Astrocyte (in vitro differentiated cells and primary cell): ENCODE data around the gene BDNF. TPM values are rescaled to one million over a fixed set of nuclear protein-coding genes. Genes with fewer than 3 reads are reported as not detected.

Experiments
- DNase-seq: peaks from one replicate; pipeline ENCODE4 v3.0.0-alpha.2; 2010; ENCODE audit warnings: low read depth
- FAIRE-seq: peaks from 2 replicates; lab custom pipeline; 2011; peaks lifted over from hg19 to GRCh38; lab: Jason Lieb, UNC
- H2AFZ ChIP-seq: 2 replicates; pipeline ENCODE4 v1.6.0; 2012; ENCODE audit warnings: low read depth, low read length, inconsistent platforms
- H3K27ac ChIP-seq: 2 replicates; pipeline ENCODE4 v1.5.1; 2011; ENCODE audit warnings: low read depth, low read length, inconsistent platforms
- H3K27me3 ChIP-seq: 2 replicates; pipeline ENCODE4 v1.6.0; 2011; ENCODE audit warnings: low read length, inconsistent platforms; ENCODE audit not compliant: insufficient read depth
- H3K36me3 ChIP-seq: 2 replicates; pipeline ENCODE4 v1.5.1; 2011; ENCODE audit warnings: low read length, inconsistent platforms; ENCODE audit not compliant: insufficient read depth
- H3K4me1 ChIP-seq: 2 replicates; pipeline ENCODE4 v1.5.1; 2011; ENCODE audit warnings: low read length, inconsistent platforms; ENCODE audit not compliant: insufficient read depth
- H3K4me2 ChIP-seq: 2 replicates; pipeline ENCODE4 v1.6.0; 2012; ENCODE audit warnings: low read length, inconsistent platforms
- H3K4me3 ChIP-seq: 2 replicates; pipeline ENCODE4 v1.5.1; 2011; ENCODE audit warnings: low read depth, mild to moderate bottlenecking, low read length, inconsistent platforms; ENCODE audit not compliant: insufficient read depth
- H3K79me2 ChIP-seq: 2 replicates; pipeline ENCODE4 v1.6.0; 2012; ENCODE audit warnings: mild to moderate bottlenecking, low read length, inconsistent platforms; ENCODE audit not compliant: insufficient read depth
- H3K9ac ChIP-seq: 2 replicates; pipeline ENCODE4 v1.6.0; 2012; ENCODE audit warnings: mild to moderate bottlenecking, low read length, inconsistent platforms
- H3K9me3 ChIP-seq: 2 replicates; pipeline ENCODE4 v1.5.1; 2012; ENCODE audit warnings: low read depth, mild to moderate bottlenecking, low read length, inconsistent platforms; ENCODE audit not compliant: insufficient read depth
- H4K20me1 ChIP-seq: 2 replicates; pipeline ENCODE4 v1.6.0; 2012; ENCODE audit warnings: low read length, inconsistent platforms; ENCODE audit not compliant: insufficient read depth
- H3K27ac Mint-ChIP-seq: one replicate; pipeline ENCODE4 v1.8.0; 2021; ENCODE audit warnings: mild to moderate bottlenecking, mixed read lengths; ENCODE audit not compliant: unreplicated experiment
- H3K27me3 Mint-ChIP-seq: one replicate; pipeline ENCODE4 v1.8.0; 2021; ENCODE audit warnings: low read depth, mixed read lengths; ENCODE audit not compliant: unreplicated experiment
- H3K36me3 Mint-ChIP-seq: one replicate; pipeline ENCODE4 v1.8.0; 2021; ENCODE audit warnings: low read depth, mixed read lengths; ENCODE audit not compliant: unreplicated experiment
- H3K4me1 Mint-ChIP-seq: one replicate; pipeline ENCODE4 v1.8.0; 2021; ENCODE audit warnings: low read depth, mixed read lengths; ENCODE audit not compliant: unreplicated experiment
- H3K4me3 Mint-ChIP-seq: one replicate; pipeline ENCODE4 v1.8.0; 2021; ENCODE audit warnings: mild to moderate bottlenecking, moderate library complexity, mixed read lengths; ENCODE audit not compliant: unreplicated experiment
- H3K9me3 Mint-ChIP-seq: one replicate; pipeline ENCODE4 v1.8.0; 2021; ENCODE audit warnings: mild to moderate bottlenecking, mixed read lengths; ENCODE audit not compliant: unreplicated experiment
- EZH2 ChIP-seq: IDR thresholded peaks from 2 replicates; pipeline ENCODE4 v1.6.1; 2012; ENCODE audit warnings: mild to moderate bottlenecking, low read length, inconsistent platforms; ENCODE audit not compliant: insufficient read depth
- total RNA-seq: library from RNA; stranded (reverse); gene quantifications from 2 replicates; pipeline ENCODE4 v1.2.1, GENCODE V29; 2021
- TF ChIP-seq, protein P1 (sequence below): IDR thresholded peaks from 2 replicates; pipeline ENCODE4 v1.5.1; 2011; ENCODE audit warnings: low read depth, mild to moderate bottlenecking, inconsistent platforms, low read length, moderate library complexity; ENCODE audit not compliant: insufficient read depth

The BDNF gene
- total RNA-seq, 1 donor from 2014 or later: 27.2 TPM

DNA sequence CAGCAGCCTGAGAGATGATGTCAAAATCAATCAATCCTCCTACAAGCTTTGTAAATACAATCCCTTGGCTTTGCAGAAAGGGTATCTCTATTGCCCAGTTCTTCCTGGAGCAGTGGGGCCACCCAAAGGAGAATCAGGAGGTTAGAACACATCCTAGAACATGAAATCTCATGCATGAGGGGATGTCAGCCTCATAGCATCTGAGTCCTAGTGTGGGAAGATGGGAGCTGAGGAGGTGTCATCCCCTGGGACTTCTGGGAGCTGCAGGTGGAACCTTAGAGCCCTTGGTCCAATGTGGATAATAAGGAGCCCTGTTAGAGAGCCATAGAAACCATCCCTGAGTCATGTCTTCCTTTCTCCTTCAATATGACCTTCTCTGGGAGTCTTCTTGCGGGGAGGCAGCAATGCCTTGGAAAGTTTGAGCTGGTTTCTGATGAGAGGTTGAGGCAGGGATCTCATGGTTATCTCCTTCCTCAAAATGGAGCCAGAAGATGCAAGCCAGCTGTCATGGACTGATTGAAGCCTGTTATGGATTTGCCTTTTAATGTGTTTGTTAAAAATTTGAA, 74.8 kb downstream of the BDNF start:
- H3K27ac ChIP-seq: no peak overlapping the region
- peaks cover 4% of the 10 kb centered on the region for H3K9me3 ChIP-seq
- Mint-ChIP-seq H3K9me3 (peaks cover 3% of the 10 kb centered on the region), H3K36me3 (no peaks in the 10 kb centered on the region), H3K4me1 (no peaks in the 10 kb centered on the region), H3K27ac (no peak overlapping the region), H3K27me3 (no peaks in the 10 kb centered on the region), H3K4me3 (no peak overlapping the region)
- no peaks in the 10 kb centered on the region for H4K20me1 ChIP-seq
- no peak for DNase-seq
- no peak overlapping the region for H3K9ac ChIP-seq
- H3K4me1 ChIP-seq: no peaks in the 10 kb centered on the region
- no peak overlapping the region for H3K4me3 ChIP-seq
- no peaks in the 10 kb centered on the region for H3K36me3 ChIP-seq
- peaks cover 3% of the 10 kb centered on the region for H3K27me3 ChIP-seq
- TF ChIP-seq, protein P1, sequence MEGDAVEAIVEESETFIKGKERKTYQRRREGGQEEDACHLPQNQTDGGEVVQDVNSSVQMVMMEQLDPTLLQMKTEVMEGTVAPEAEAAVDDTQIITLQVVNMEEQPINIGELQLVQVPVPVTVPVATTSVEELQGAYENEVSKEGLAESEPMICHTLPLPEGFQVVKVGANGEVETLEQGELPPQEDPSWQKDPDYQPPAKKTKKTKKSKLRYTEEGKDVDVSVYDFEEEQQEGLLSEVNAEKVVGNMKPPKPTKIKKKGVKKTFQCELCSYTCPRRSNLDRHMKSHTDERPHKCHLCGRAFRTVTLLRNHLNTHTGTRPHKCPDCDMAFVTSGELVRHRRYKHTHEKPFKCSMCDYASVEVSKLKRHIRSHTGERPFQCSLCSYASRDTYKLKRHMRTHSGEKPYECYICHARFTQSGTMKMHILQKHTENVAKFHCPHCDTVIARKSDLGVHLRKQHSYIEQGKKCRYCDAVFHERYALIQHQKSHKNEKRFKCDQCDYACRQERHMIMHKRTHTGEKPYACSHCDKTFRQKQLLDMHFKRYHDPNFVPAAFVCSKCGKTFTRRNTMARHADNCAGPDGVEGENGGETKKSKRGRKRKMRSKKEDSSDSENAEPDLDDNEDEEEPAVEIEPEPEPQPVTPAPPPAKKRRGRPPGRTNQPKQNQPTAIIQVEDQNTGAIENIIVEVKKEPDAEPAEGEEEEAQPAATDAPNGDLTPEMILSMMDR: no peak
- TF ChIP-seq EZH2: no peak
- H3K79me2 ChIP-seq: no peaks in the 10 kb centered on the region
- H2AFZ ChIP-seq: no peak overlapping the region
- no peak overlapping the region for H3K4me2 ChIP-seq
- FAIRE-seq: no peak

DNA sequence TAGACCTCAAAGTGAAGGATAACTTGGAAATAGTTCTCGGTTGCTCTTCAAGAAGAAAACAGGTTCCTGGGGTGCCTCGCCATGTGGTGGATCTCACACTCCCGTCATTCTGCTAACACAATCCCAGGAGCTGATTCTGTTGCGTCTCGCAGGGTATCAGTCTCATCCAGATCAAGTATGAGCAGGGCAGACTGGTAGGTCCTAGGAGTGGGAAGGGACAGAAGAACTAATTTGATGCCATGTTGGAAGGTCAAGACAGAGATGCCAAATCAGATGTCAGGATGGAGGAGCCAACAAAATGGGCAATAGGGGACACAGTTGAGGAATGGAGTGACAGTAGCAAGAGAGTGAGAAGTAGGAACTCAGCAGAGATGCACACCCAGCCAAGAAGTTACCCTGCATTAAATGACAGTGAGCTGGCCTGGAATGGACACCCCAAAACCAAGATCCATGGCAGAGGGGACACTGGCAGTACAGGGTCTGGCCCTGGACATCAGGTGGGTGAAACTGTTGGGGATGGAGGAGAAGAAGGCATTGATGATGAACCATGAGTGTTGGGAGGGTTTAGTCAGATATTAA, 76.2 kb downstream of the BDNF start:
- Mint-ChIP-seq H3K4me1 (peaks cover 11% of the 10 kb centered on the region), H3K27me3 (no peaks in the 10 kb centered on the region), H3K4me3 (no peak overlapping the region), H3K27ac (no peak overlapping the region), H3K36me3 (no peaks in the 10 kb centered on the region), H3K9me3 (peaks cover 2% of the 10 kb centered on the region)
- Histone ChIP-seq H2AFZ (no peak overlapping the region), H3K36me3 (no peaks in the 10 kb centered on the region), H3K9ac (no peak overlapping the region), H4K20me1 (no peaks in the 10 kb centered on the region), H3K4me3 (no peak overlapping the region), H3K79me2 (no peaks in the 10 kb centered on the region), H3K27me3 (peaks cover 3% of the 10 kb centered on the region), H3K27ac (no peak overlapping the region), H3K4me2 (no peak overlapping the region), H3K4me1 (no peaks in the 10 kb centered on the region), H3K9me3 (peaks cover 4% of the 10 kb centered on the region)
- DNase-seq (no peak), FAIRE-seq (no peak)
- TF ChIP-seq EZH2: no peak
- TF ChIP-seq, protein P1: no peak
